Activated CD8-positive, alpha-beta memory T cell treated with anti-CD3 and anti-CD28 coated beads for 36 hours (primary cell): Measurements from ENCODE around the gene CCDC30. TPM values are rescaled to one million over a fixed set of nuclear protein-coding genes. Genes with fewer than 3 reads are reported as not detected.
"Not testable (repeated sequence)": the region's sequence is repeated elsewhere in the genome, so short reads cannot be mapped to it uniquely, and the experiment has no call there.

Experiments used
- CTCF ChIA-PET: fragments of 350-600 bp; sonication (Branson Sonifier 250); formaldehyde crosslinking; loops from one replicate; lab custom pipeline; 2021; ENCODE audit warnings: antibody characterized with exemption; lab: Charles Lee
- POLR2A ChIA-PET: fragments of 350-600 bp; sonication (Branson Sonifier 250); formaldehyde crosslinking; loops from one replicate; lab custom pipeline; 2021; ENCODE audit warnings: antibody characterized with exemption; lab: Charles Lee
- total RNA-seq, 2 experiments: library from RNA; stranded (reverse); gene quantifications; one replicate each; pipeline ENCODE4 v1.2.3, GENCODE V29; 2021

CCDC30 gene
- total RNA-seq, 2 experiments from 2014 or later = 1.8 to 1.9 TPM

GRCh38 chr1:42601472-42601871 lies 138.4 kb downstream of the CCDC30 start:
- ChIA-PET POLR2A (no interaction called here), CTCF (no interaction called here)

GRCh38 chr1:42613803-42614131 lies 150.7 kb downstream of the CCDC30 start:
- CTCF ChIA-PET = interaction anchor here (0.7 kb wide), 2 partner anchors 25 to 413 kb away, joined by 3 to 4 read pairs; no protein-coding TSS in a partner anchor
- POLR2A ChIA-PET = interaction anchor here (0.6 kb wide), 1 partner anchor 117 kb away, joined by 5 read pairs; no protein-coding TSS in a partner anchor

GRCh38 chr1:42618866-42619265 lies 155.8 kb downstream of the CCDC30 start:
- ChIA-PET POLR2A (no interaction called here), CTCF (no interaction called here)

GRCh38 chr1:42620307-42620706 lies 157.2 kb downstream of the CCDC30 start:
- ChIA-PET POLR2A (no interaction called here), CTCF (interaction anchor here (0.7 kb wide), 1 partner anchor 20 kb away, joined by 3 read pairs; no protein-coding TSS in a partner anchor)

GRCh38 chr1:42621180-42621579 lies 158.1 kb downstream of the CCDC30 start:
- POLR2A ChIA-PET, CTCF ChIA-PET: not testable (repeated sequence)

- CTCF ChIA-PET, POLR2A ChIA-PET: not testable (repeated sequence)
Observed at GRCh38 chr1:42627205-42627604, 164.1 kb downstream of the CCDC30 start.

GRCh38 chr1:42639116-42639515 lies 176.0 kb downstream of the CCDC30 start:
- ChIA-PET CTCF (no interaction called here), POLR2A (no interaction called here)

GRCh38 chr1:42646056-42646455 lies 183.0 kb downstream of the CCDC30 start:
- POLR2A ChIA-PET = no interaction called here
- CTCF ChIA-PET = interaction anchor here (0.6 kb wide), 1 partner anchor 10 kb away, joined by 3 read pairs; no protein-coding TSS in a partner anchor

- POLR2A ChIA-PET = interaction anchor here (1.1 to 1.9 kb wide), 2 partner anchors 26 to 110 kb away, joined by 5 to 16 read pairs; partner anchors contain the start of genes C1orf50, P3H1 and YBX1
- CTCF ChIA-PET = interaction anchor here (0.6 to 2.0 kb wide), 2 partner anchors 21 to 26 kb away, joined by 3 to 5 read pairs; no protein-coding TSS in a partner anchor
Observed at GRCh38 chr1:42657201-42657600, 194.1 kb downstream of the CCDC30 start.

- POLR2A ChIA-PET = interaction anchor here (1.1 to 1.9 kb wide), 2 partner anchors 25 to 109 kb away, joined by 5 to 16 read pairs; partner anchors contain the start of genes C1orf50, P3H1 and YBX1
- CTCF ChIA-PET = interaction anchor here (1.1 to 2.0 kb wide), 3 partner anchors 21 to 25 kb away, joined by 3 to 5 read pairs (median 5); partner anchors contain the start of gene YBX1
Observed at GRCh38 chr1:42657981-42658876, 195.1 kb downstream of the CCDC30 start, which contains the start of gene PPIH. TSS of gene PPIH (plus strand) at chr1:42658423. CDS start at chr1:42658447, 24 bp downstream.

GRCh38 chr1:42658877-42659337 lies 195.8 kb downstream of the CCDC30 start:
- ChIA-PET POLR2A (interaction anchor here (1.9 kb wide), 1 partner anchor 24 kb away, joined by 16 read pairs; the partner anchor contains the start of gene YBX1), CTCF (interaction anchor here (1.4 to 2.0 kb wide), 2 partner anchors 23 to 24 kb away, joined by 5 read pairs; partner anchors contain the start of gene YBX1)

GRCh38 chr1:42660907-42661500 lies 197.9 kb downstream of the CCDC30 start:
- ChIA-PET POLR2A (interaction anchor here (0.8 to 2.3 kb wide), 3 partner anchors 21 to 105 kb away, joined by 3 to 10 read pairs (median 3); partner anchors contain the start of gene YBX1), CTCF (no interaction called here)

- CTCF ChIA-PET = interaction anchor here (1.2 kb wide), 1 partner anchor 12 kb away, joined by 3 read pairs; the partner anchor contains the start of gene YBX1
- POLR2A ChIA-PET = no interaction called here
Observed at GRCh38 chr1:42669936-42670335, 206.8 kb downstream of the CCDC30 start.

GRCh38 chr1:42670425-42670824 lies 207.3 kb downstream of the CCDC30 start:
- POLR2A ChIA-PET = no interaction called here
- CTCF ChIA-PET = no interaction called here

GRCh38 chr1:42674214-42674613 lies 211.1 kb downstream of the CCDC30 start:
- ChIA-PET POLR2A (no interaction called here), CTCF (no interaction called here)

- ChIA-PET POLR2A (no interaction called here), CTCF (no interaction called here)
Observed at GRCh38 chr1:42674682-42675081, 211.6 kb downstream of the CCDC30 start.

GRCh38 chr1:42675467-42675866 lies 212.4 kb downstream of the CCDC30 start:
- ChIA-PET CTCF (no interaction called here), POLR2A (no interaction called here)

- ChIA-PET CTCF (interaction anchor here (0.7 kb wide), 1 partner anchor 119 kb away, joined by 3 read pairs; no protein-coding TSS in a partner anchor), POLR2A (no interaction called here)
Observed at GRCh38 chr1:42676534-42677087, 213.5 kb downstream of the CCDC30 start.
